ENCODE data around the gene PRR12. TPM values are rescaled to one million over a fixed set of nuclear protein-coding genes. Genes with fewer than 3 reads are reported as not detected.

PRR12 gene
- total RNA-seq, 1 donor: 2.2 TPM

- H3K27me3 ChIP-seq (ENCODE audit: insufficient read depth, low read length): no peaks in the 10 kb centered on the region
- DNase-seq (ENCODE audit: insufficient read length, low spot score, missing footprints): no peak
- H4K20me1 ChIP-seq (ENCODE audit: insufficient read depth, low read length): peaks cover 19% of the 10 kb centered on the region
- TF ChIP-seq CTCF (IDR thresholded peaks at IDR 0.05; ENCODE audit: extremely low read depth, low read depth, low read length): no peak
- no peak overlapping the region for H3K4me2 ChIP-seq (ENCODE audit: insufficient read depth, low read length)
- no peak overlapping the region for H3K4me3 ChIP-seq (ENCODE audit: insufficient read depth, low read length)
- peaks cover 60% of the 10 kb centered on the region for H3K36me3 ChIP-seq (ENCODE audit: insufficient read depth, low read length)
- no peak overlapping the region for H3K27ac ChIP-seq (ENCODE audit: low read depth, low read length)
- no peaks in the 10 kb centered on the region for H3K9me3 ChIP-seq (ENCODE audit: low read depth, low read length)
- no peaks in the 10 kb centered on the region for H3K4me1 ChIP-seq (ENCODE audit: insufficient read depth, low read length)
- peaks cover 35% of the 10 kb centered on the region for H3K79me2 ChIP-seq (ENCODE audit: insufficient read depth, low read length)
- no peak overlapping the region for H2AFZ ChIP-seq (ENCODE audit: low read length)
These were observed 61.8 kb downstream of the PRR12 start for GRCh38 chr19:49652551-49653465.

GRCh38 chr19:49653466-49653806 lies 62.5 kb downstream of the PRR12 start:
- Histone ChIP-seq H3K79me2 (ENCODE audit: insufficient read depth, low read length) (peaks cover 32% of the 10 kb centered on the region), H3K4me2 (ENCODE audit: insufficient read depth, low read length) (no peak overlapping the region), H3K27me3 (ENCODE audit: insufficient read depth, low read length) (no peaks in the 10 kb centered on the region), H3K4me1 (ENCODE audit: insufficient read depth, low read length) (no peaks in the 10 kb centered on the region), H3K27ac (ENCODE audit: low read depth, low read length) (no peak overlapping the region), H4K20me1 (ENCODE audit: insufficient read depth, low read length) (peaks cover 19% of the 10 kb centered on the region), H2AFZ (ENCODE audit: low read length) (no peak overlapping the region), H3K36me3 (ENCODE audit: insufficient read depth, low read length) (peaks cover 58% of the 10 kb centered on the region), H3K9me3 (ENCODE audit: low read depth, low read length) (no peaks in the 10 kb centered on the region), H3K4me3 (ENCODE audit: insufficient read depth, low read length) (no peak overlapping the region)
- no peak for TF ChIP-seq CTCF (IDR thresholded peaks at IDR 0.05; ENCODE audit: extremely low read depth, low read depth, low read length)
- no peak for DNase-seq (ENCODE audit: insufficient read length, low spot score, missing footprints)

- Histone ChIP-seq H3K9me3 (ENCODE audit: low read depth, low read length) (no peaks in the 10 kb centered on the region), H3K27me3 (ENCODE audit: insufficient read depth, low read length) (no peaks in the 10 kb centered on the region), H2AFZ (ENCODE audit: low read length) (no peak overlapping the region), H3K27ac (ENCODE audit: low read depth, low read length) (no peak overlapping the region), H4K20me1 (ENCODE audit: insufficient read depth, low read length) (peaks cover 23% of the 10 kb centered on the region), H3K79me2 (ENCODE audit: insufficient read depth, low read length) (peaks cover 27% of the 10 kb centered on the region), H3K4me2 (ENCODE audit: insufficient read depth, low read length) (no peak overlapping the region), H3K4me1 (ENCODE audit: insufficient read depth, low read length) (no peaks in the 10 kb centered on the region), H3K4me3 (ENCODE audit: insufficient read depth, low read length) (no peak overlapping the region), H3K36me3 (ENCODE audit: insufficient read depth, low read length) (peaks cover 65% of the 10 kb centered on the region)
- no peak for TF ChIP-seq CTCF (IDR thresholded peaks at IDR 0.05; ENCODE audit: extremely low read depth, low read depth, low read length)
- no peak for DNase-seq (ENCODE audit: insufficient read length, low spot score, missing footprints)
These were observed 63.6 kb downstream of the PRR12 start for GRCh38 chr19:49654581-49654980.

- Histone ChIP-seq H4K20me1 (ENCODE audit: insufficient read depth, low read length) (peaks cover 13% of the 10 kb centered on the region), H3K27me3 (ENCODE audit: insufficient read depth, low read length) (no peaks in the 10 kb centered on the region), H2AFZ (ENCODE audit: low read length) (no peak overlapping the region), H3K9me3 (ENCODE audit: low read depth, low read length) (no peaks in the 10 kb centered on the region), H3K36me3 (ENCODE audit: insufficient read depth, low read length) (peaks cover 65% of the 10 kb centered on the region), H3K4me2 (ENCODE audit: insufficient read depth, low read length) (no peak overlapping the region), H3K27ac (ENCODE audit: low read depth, low read length) (no peak overlapping the region), H3K79me2 (ENCODE audit: insufficient read depth, low read length) (peaks cover 19% of the 10 kb centered on the region), H3K4me1 (ENCODE audit: insufficient read depth, low read length) (no peaks in the 10 kb centered on the region), H3K4me3 (ENCODE audit: insufficient read depth, low read length) (no peak overlapping the region)
- TF ChIP-seq CTCF (IDR thresholded peaks at IDR 0.05; ENCODE audit: extremely low read depth, low read depth, low read length): no peak
- DNase-seq (ENCODE audit: insufficient read length, low spot score, missing footprints): no peak
These were observed 64.8 kb downstream of the PRR12 start for GRCh38 chr19:49655570-49656455.

Measured in osteoblast (primary cell).